ENCODE results near the gene BLOC1S3.
"Not testable (repeated sequence)": the region's sequence is repeated elsewhere in the genome, so short reads cannot be mapped to it uniquely, and the experiment has no call there.

Gene BLOC1S3

GRCh38 chr19:45224645-45225044, 46.1 kb downstream of the BLOC1S3 start:
- no peak for DNase-seq (ENCODE audit: low spot score)

DNA sequence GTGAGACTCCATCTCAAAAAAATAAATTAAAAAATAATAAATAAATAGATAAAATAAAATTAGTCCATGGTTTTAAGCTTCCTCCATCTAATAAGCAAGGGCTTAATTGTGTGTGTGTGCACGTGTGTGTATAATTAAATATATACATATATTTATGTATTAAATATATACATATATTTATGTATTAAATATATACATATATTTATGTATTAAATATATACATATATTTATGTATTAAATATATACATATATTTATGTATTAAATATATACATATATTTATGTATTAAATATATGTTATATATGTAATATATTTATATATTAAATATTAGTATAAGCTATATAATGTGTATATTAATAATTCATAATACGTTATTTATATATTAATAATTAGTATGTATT, 50.5 kb downstream of the BLOC1S3 start:
- not testable (repeated sequence) for DNase-seq (ENCODE audit: low spot score)

Data from hematopoietic multipotent progenitor cell treated with erythropoietin and hydrocortisone succinate and interleukin-3 and kit ligand, for 15 days (in vitro differentiated cells).